Ovary (tissue), 9 donors: Measurements from ENCODE around the gene OR2V1. TPM values are rescaled to one million over a fixed set of nuclear protein-coding genes. Genes with fewer than 3 reads are reported as not detected.

ENCODE experiments used
- DNase-seq, 5 donors: peaks; one replicate each; pipeline ENCODE4 v3.0.0-alpha.2; 2019 to 2020
- H3K27ac ChIP-seq, 2 donors: fragments of 200-600 bp; one replicate each; pipeline versions ENCODE4 v1.5.1 to v1.8.0; 2019 to 2022
- H3K27me3 ChIP-seq: fragments of 200-600 bp; one replicate; pipeline ENCODE4 v1.8.0; 2022
- H3K36me3 ChIP-seq: fragments of 200-600 bp; sonication (generic); one replicate; pipeline ENCODE4 v1.5.1; 2019
- H3K4me1 ChIP-seq: one replicate; pipeline ENCODE4 v1.8.1; 2013; ENCODE audit warnings: mild to moderate bottlenecking, moderate library complexity; ENCODE audit not compliant: insufficient read depth
- H3K4me3 ChIP-seq: fragments of 200-600 bp; sonication (generic); one replicate; pipeline ENCODE4 v1.5.1; 2017
- H3K9me3 ChIP-seq, 2 donors: fragments of 200-600 bp in 1 of 2; sonication (generic) in 1 of 2; one replicate each; pipeline versions ENCODE4 v1.5.1 to v1.8.1; 2013 to 2019; ENCODE audit warnings: mild to moderate bottlenecking in 1 of 2, moderate library complexity in 1 of 2
- EP300 ChIP-seq: sonication (generic); formaldehyde crosslinking; IDR thresholded peaks from one replicate; pipeline ENCODE4 v1.6.1; 2017; ENCODE audit warnings: antibody characterized with exemption
- POLR2A ChIP-seq: fragments of 450-650 bp; IDR thresholded peaks from one replicate; pipeline ENCODE4 v1.6.1; 2017; ENCODE audit warnings: antibody characterized with exemption, mild to moderate bottlenecking, moderate library complexity
- WGBS, 3 donors: extraction: QIAGEN DNeasy Blood & Tissue Kit in 1 of 3; methylation state at CpG; one replicate each; pipeline versions ENCODE4 v1.1.5 to v1.1.7; 2013 to 2017; 5-methylcytosine and 5-hydroxymethylcytosine counted together
- intact Hi-C, 4 donors: fragments of 100-400 bp; cut with DNase I; formaldehyde crosslinking; loops; one replicate each; pipeline versions ENCODE4 v1.11.0 to v1.15.1; 2022 to 2023
- polyA plus RNA-seq, 2 donors: library from polyadenylated mRNA; stranded (reverse); fragments of 200-250 nt in 1 of 2; fragments of 350-450 nt in 1 of 2; fragmentation: Illumina TruSeq in 1 of 2; extraction: RNeasy Lipid Tissue Mini Kit (QIAGEN cat#74804) in 1 of 2; gene quantifications; one replicate each; pipeline ENCODE4 v1.2.3, GENCODE V29; 2013 to 2014
- total RNA-seq, 7 donors: library from RNA; depleted of rRNA in 2 of 7; stranded (reverse); fragments of >200 nt in 2 of 7; fragmentation: NEBNext Ultra II Directional in 3 of 7; extraction: Animal tissue kit (Norgen Biotek cat#: 25700) in 3 of 7; gene quantifications; one replicate each; pipeline versions ENCODE4 v1.1.0 to v1.2.4, GENCODE V29; 2016 to 2023
- TF ChIP-seq, protein P1 (sequence below), 3 donors: fragments of 450-650 bp in 2 of 3; fragments of 200-600 bp in 1 of 3; IDR thresholded peaks; one replicate each; pipeline versions ENCODE4 v1.5.1 to v1.8.0; 2016 to 2022; ENCODE audit warnings: antibody characterized with exemption in 3 of 3, mild to moderate bottlenecking in 1 of 3
- donor health status: DM: no; HTN: no; CAD: no; lungs with moderate emphysema.
- donor health status: DM: no; HTN: no; CAD: no.
- donor health status: Bipolar disorder and iron deficiency.
- donor health status: DM: yes; HTN: yes; CAD: no.
- donor health status: DM: no; HTN: no; CAD: no.
- donor health status: DM: yes; HTN: yes; CAD: no.

The OR2V1 gene
- total and polyA plus RNA-seq, 9 donors: not detected

DNA sequence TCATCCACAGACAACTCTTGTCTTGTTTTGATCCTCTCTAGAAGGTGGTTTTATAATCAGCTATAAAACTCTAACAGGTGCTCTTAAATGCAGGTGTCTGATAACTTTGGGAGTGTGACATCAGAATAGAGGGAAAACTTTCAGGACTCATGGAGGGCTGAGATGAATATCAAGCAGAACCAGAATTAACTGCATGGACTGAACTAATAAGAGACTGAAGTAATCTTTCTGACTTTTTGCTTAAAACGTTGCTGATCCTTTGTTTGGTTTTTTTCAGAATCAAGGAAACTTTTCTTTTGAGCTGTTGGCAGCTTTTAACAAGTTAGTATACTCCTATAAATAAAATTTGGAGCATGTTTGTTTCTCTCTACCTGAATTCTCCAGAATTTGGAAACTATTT, 14.2 kb upstream of the OR2V1 start:
- TF ChIP-seq, protein P1, sequence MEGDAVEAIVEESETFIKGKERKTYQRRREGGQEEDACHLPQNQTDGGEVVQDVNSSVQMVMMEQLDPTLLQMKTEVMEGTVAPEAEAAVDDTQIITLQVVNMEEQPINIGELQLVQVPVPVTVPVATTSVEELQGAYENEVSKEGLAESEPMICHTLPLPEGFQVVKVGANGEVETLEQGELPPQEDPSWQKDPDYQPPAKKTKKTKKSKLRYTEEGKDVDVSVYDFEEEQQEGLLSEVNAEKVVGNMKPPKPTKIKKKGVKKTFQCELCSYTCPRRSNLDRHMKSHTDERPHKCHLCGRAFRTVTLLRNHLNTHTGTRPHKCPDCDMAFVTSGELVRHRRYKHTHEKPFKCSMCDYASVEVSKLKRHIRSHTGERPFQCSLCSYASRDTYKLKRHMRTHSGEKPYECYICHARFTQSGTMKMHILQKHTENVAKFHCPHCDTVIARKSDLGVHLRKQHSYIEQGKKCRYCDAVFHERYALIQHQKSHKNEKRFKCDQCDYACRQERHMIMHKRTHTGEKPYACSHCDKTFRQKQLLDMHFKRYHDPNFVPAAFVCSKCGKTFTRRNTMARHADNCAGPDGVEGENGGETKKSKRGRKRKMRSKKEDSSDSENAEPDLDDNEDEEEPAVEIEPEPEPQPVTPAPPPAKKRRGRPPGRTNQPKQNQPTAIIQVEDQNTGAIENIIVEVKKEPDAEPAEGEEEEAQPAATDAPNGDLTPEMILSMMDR (IDR thresholded peaks at IDR 0.05): no peak
- no peak for TF ChIP-seq POLR2A
- TF ChIP-seq EP300: no peak
- Histone ChIP-seq H3K4me1 (no peaks in the 10 kb centered on the region), H3K9me3 (no peaks in the 10 kb centered on the region), H3K27ac (no peak overlapping the region), H3K27me3 (no peaks in the 10 kb centered on the region), H3K36me3 (no peaks in the 10 kb centered on the region), H3K4me3 (no peak overlapping the region)
- intact Hi-C loops: no loop called here
- DNase-seq: no peak
- 31 to 46% (median 39%) methylated on average over 1 of the region's 1 CpG for WGBS, 3 donors

DNA sequence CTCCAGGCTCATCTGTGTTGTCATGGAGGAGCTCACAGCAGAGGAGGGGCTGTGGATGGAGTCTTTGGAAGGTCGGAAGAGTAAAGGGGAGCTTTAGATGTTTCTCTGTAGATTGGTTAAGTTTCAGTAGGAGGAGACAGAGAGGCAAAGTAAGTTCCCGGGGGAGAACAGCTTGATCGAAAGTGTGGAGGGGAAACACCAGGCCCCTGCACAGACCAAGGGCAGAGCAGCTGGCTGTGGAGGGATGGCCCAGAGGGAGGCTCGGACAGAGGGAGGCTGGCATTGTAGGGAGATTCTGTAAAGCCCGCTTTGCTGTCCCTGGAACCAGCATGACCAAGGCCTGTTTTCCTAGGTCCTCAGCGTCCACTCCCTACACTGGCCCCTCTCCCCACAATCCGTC, 11.1 kb upstream of the OR2V1 start:
- H3K27ac ChIP-seq: no peak overlapping the region
- intact Hi-C loops: no loop called here
- H3K4me1 ChIP-seq: no peaks in the 10 kb centered on the region
- no peaks in the 10 kb centered on the region for H3K9me3 ChIP-seq
- no peak for DNase-seq
- TF ChIP-seq POLR2A (no peak), EP300 (no peak)
- TF ChIP-seq, protein P1 (IDR thresholded peaks at IDR 0.05): no peak
- no peaks in the 10 kb centered on the region for H3K36me3 ChIP-seq
- WGBS, 3 donors: 56 to 72% (median 66%) methylated on average over 7 of the region's 7 CpGs
- no peaks in the 10 kb centered on the region for H3K27me3 ChIP-seq
- no peak overlapping the region for H3K4me3 ChIP-seq

DNA sequence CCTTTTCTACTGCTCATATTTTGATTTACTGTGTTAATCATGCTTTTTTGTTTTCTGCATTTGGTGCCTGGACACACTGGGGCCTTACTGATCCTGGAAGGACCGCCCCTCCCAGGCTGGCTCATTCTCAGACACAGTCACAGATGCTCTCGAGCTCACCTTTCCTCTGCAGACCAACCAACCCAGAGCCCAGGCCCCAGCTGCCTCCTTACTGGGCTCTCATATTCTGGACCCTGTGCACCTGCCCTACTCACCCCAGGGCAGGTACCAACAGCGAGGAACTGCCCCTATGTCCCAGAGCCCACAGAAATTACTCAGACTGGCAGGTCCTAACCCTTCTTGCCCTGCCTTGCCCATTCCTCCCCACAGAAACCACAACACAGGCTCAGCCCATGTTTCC, 9.8 kb upstream of the OR2V1 start:
- Histone ChIP-seq H3K27me3 (no peaks in the 10 kb centered on the region), H3K36me3 (no peaks in the 10 kb centered on the region), H3K27ac (no peak overlapping the region), H3K4me3 (no peak overlapping the region), H3K4me1 (no peaks in the 10 kb centered on the region), H3K9me3 (no peaks in the 10 kb centered on the region)
- 73 to 76% (median 75%) methylated on average over 3 of the region's 3 CpGs for WGBS, 3 donors
- no peak for DNase-seq
- TF ChIP-seq EP300: no peak
- no peak for TF ChIP-seq POLR2A
- TF ChIP-seq, protein P1 (IDR thresholded peaks at IDR 0.05): no peak
- intact Hi-C loops: no loop called here

DNA sequence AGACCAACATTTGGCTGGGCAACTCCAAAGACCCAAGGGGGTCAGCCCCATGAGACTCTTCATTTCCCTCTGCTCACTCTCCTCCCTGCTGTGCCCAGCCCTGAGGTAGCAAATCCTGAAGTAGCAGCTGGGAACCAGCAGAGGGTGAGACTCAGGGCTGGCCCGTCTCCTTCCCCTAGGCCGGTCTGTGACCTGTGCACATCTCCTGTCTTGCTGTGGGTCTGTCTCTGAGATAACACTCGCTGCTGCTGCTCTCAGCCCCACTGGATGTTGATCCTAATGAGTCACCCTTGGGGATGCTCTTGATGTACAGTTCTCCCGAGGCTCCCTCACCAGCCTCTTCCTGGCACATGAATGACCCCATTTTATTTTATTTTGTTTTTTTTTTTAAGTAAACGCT, 7.3 kb upstream of the OR2V1 start:
- no peak overlapping the region for H3K27ac ChIP-seq
- no peaks in the 10 kb centered on the region for H3K27me3 ChIP-seq
- DNase-seq: no peak
- H3K4me3 ChIP-seq: no peak overlapping the region
- no peaks in the 10 kb centered on the region for H3K4me1 ChIP-seq
- intact Hi-C loops: no loop called here
- no peak for TF ChIP-seq POLR2A
- no peak for TF ChIP-seq EP300
- TF ChIP-seq, protein P1 (IDR thresholded peaks at IDR 0.05): no peak
- WGBS, 3 donors: 14 to 47% (median 46%) methylated on average over 5 of the region's 5 CpGs
- H3K9me3 ChIP-seq: no peaks in the 10 kb centered on the region
- no peaks in the 10 kb centered on the region for H3K36me3 ChIP-seq
